Measurements from ENCODE around the gene GPHA2.

Gene GPHA2

GRCh38 chr11:64888729-64889511 lies 46.8 kb downstream of the GPHA2 start:
- DNase-seq = peak; percentile 40

- no peak for DNase-seq
Observed at GRCh38 chr11:64888406-64888728, 47.3 kb downstream of the GPHA2 start.

- DNase-seq = peak; percentile 97
Observed at GRCh38 chr11:64887757-64888405, 47.8 kb downstream of the GPHA2 start.

GRCh38 chr11:64887234-64887756 lies 48.4 kb downstream of the GPHA2 start:
- no peak for DNase-seq

GRCh38 chr11:64885367-64886286 lies 50.1 kb downstream of the GPHA2 start:
- no peak for DNase-seq

All from 8988T (cell line).